GM23338 (cell line): ENCODE measurements around the gene RGP1. TPM values are rescaled to one million over a fixed set of nuclear protein-coding genes. Genes with fewer than 3 reads are reported as not detected.

Experiments
- ATAC-seq: fragments of 200-7000 bp; cut with Tn5 transposase; 3 replicates; pipeline ENCODE4 v1.9.1; 2020
- DNase-seq: peaks from one replicate; pipeline ENCODE4 v3.0.0-alpha.2; 2015; ENCODE audit warnings: low spot score
- H2AFZ ChIP-seq: fragments of 200-600 bp; sonication (generic); 2 replicates; pipeline ENCODE4 v1.8.0; 2016; ENCODE audit warnings: antibody characterized with exemption, mild to moderate bottlenecking, moderate library complexity
- H3F3A ChIP-seq: fragments of 200-600 bp; sonication (generic); replicated peaks from 2 replicates; pipeline ENCODE4 v1.8.0; 2017; ENCODE audit warnings: antibody characterized with exemption, mixed run types, low read depth
- H3K27ac ChIP-seq: fragments of 200-600 bp; sonication (generic); 2 replicates; pipeline ENCODE4 v1.6.1; 2016; ENCODE audit warnings: low read depth
- H3K27me3 ChIP-seq: fragments of 200-600 bp; sonication (generic); 2 replicates; pipeline ENCODE4 v1.8.0; 2016; ENCODE audit warnings: mild to moderate bottlenecking, mixed run types, moderate library complexity; ENCODE audit not compliant: insufficient read depth
- H3K36me3 ChIP-seq: fragments of 200-600 bp; sonication (generic); 2 replicates; pipeline ENCODE4 v1.8.0; 2016; ENCODE audit warnings: mild to moderate bottlenecking; ENCODE audit not compliant: insufficient read depth
- H3K4me1 ChIP-seq: fragments of 200-600 bp; sonication (generic); 2 replicates; pipeline ENCODE4 v1.8.0; 2016; ENCODE audit warnings: mild to moderate bottlenecking, moderate library complexity; ENCODE audit not compliant: insufficient read depth
- H3K4me2 ChIP-seq: fragments of 200-600 bp; sonication (generic); 2 replicates; pipeline ENCODE4 v1.7.1; 2017; ENCODE audit warnings: mixed run types
- H3K4me3 ChIP-seq: fragments of 200-600 bp; sonication (generic); 2 replicates; pipeline ENCODE4 v1.6.1; 2016; ENCODE audit warnings: mixed run types
- H3K79me2 ChIP-seq: fragments of 200-600 bp; sonication (generic); replicated peaks from 2 replicates; pipeline ENCODE4 v1.8.0; 2017; ENCODE audit warnings: mild to moderate bottlenecking; ENCODE audit not compliant: insufficient read depth
- H3K9me2 ChIP-seq: fragments of 200-600 bp; sonication (generic); 2 replicates; pipeline ENCODE4 v1.8.0; 2017; ENCODE audit not compliant: insufficient read depth
- H4K20me1 ChIP-seq: fragments of 200-600 bp; sonication (generic); replicated peaks from 2 replicates; pipeline ENCODE4 v1.8.0; 2017; ENCODE audit warnings: mild to moderate bottlenecking; ENCODE audit not compliant: insufficient read depth
- H3K27ac Mint-ChIP-seq: 2 replicates; pipeline ENCODE4 v1.8.0; 2020; ENCODE audit warnings: inconsistent platforms, mild to moderate bottlenecking, moderate library complexity, mixed read lengths
- H3K27me3 Mint-ChIP-seq: 3 replicates; pipeline ENCODE4 v1.8.0; 2022; ENCODE audit warnings: low read depth, mild to moderate bottlenecking, moderate library complexity, mixed read lengths, inconsistent platforms; ENCODE audit not compliant: insufficient read depth, poor library complexity
- H3K36me3 Mint-ChIP-seq: 3 replicates; pipeline ENCODE4 v1.8.0; 2021; ENCODE audit warnings: low read depth, mild to moderate bottlenecking, inconsistent platforms, moderate library complexity, mixed read lengths
- H3K4me1 Mint-ChIP-seq: 3 replicates; pipeline ENCODE4 v1.8.0; 2020; ENCODE audit warnings: mild to moderate bottlenecking, inconsistent platforms, mixed read lengths
- H3K4me3 Mint-ChIP-seq: 3 replicates; pipeline ENCODE4 v1.8.0; 2021; ENCODE audit warnings: moderate library complexity, mild to moderate bottlenecking, inconsistent platforms, mixed read lengths
- H3K9me3 Mint-ChIP-seq: 3 replicates; pipeline ENCODE4 v1.8.0; 2020; ENCODE audit warnings: moderate library complexity, mild to moderate bottlenecking, inconsistent platforms, mixed read lengths
- ETS1 ChIP-seq: IDR thresholded peaks from 2 replicates; pipeline ENCODE4 v1.6.1; 2016; ENCODE audit warnings: antibody characterized with exemption
- EZH2 ChIP-seq: fragments of 200-600 bp; sonication (generic); IDR thresholded peaks from one replicate; pipeline ENCODE4 v1.8.0; 2017; ENCODE audit warnings: antibody characterized with exemption, mild to moderate bottlenecking, low read depth; ENCODE audit not compliant: unreplicated experiment
- EZH2phosphoT487 ChIP-seq: fragments of 200-600 bp; sonication (generic); IDR thresholded peaks from one replicate; pipeline ENCODE4 v1.8.1; 2018; ENCODE audit warnings: antibody characterized with exemption; ENCODE audit not compliant: unreplicated experiment
- JUNB ChIP-seq: IDR thresholded peaks from one replicate; pipeline ENCODE4 v1.6.1; 2016; ENCODE audit warnings: antibody characterized with exemption; ENCODE audit not compliant: unreplicated experiment
- STAT1 ChIP-seq: IDR thresholded peaks from one replicate; pipeline ENCODE4 v1.6.1; 2016; ENCODE audit warnings: antibody characterized with exemption; ENCODE audit not compliant: unreplicated experiment
- ZNF114 ChIP-seq: fragments of 250-450 bp; sonication (Bioruptor Pico); IDR thresholded peaks from 2 replicates; pipeline ENCODE4 v1.5.0; 2020; ENCODE audit warnings: mild to moderate bottlenecking, moderate library complexity
- ZNF331 ChIP-seq: fragments of 250-450 bp; sonication (Bioruptor Pico); IDR thresholded peaks from 2 replicates; pipeline ENCODE4 v1.5.0; 2020; ENCODE audit warnings: low read depth, mild to moderate bottlenecking, moderate library complexity
- ZNF462 ChIP-seq: fragments of 250-450 bp; sonication (Bioruptor Pico); IDR thresholded peaks from 2 replicates; pipeline ENCODE4 v1.5.0; 2020; ENCODE audit warnings: mild to moderate bottlenecking, moderate library complexity
- polyA plus RNA-seq: library from polyadenylated mRNA; unstranded; fragments of >200 nt; fragmentation: Nextera tagmentation; extraction: Ambion mirVana; gene quantifications from 2 replicates; pipeline ENCODE4 v1.2.1, GENCODE V29; 2016
- total RNA-seq: library from RNA; depleted of rRNA; stranded (reverse); fragments of >200 nt; shearing (Covaris generic); gene quantifications from 2 replicates; pipeline ENCODE4 v1.2.3, GENCODE V29; 2014

The RGP1 gene
- total and polyA plus RNA-seq, 2 experiments from 2014 or later = 2.8 to 16.0 TPM

GRCh38 chr9:35769763-35770162 is 20.7 kb downstream of the RGP1 start:
- H3K36me3 ChIP-seq = no peaks in the 10 kb centered on the region
- 0 out of 2 replicates have a peak, but pooled peaks cover under 1% of the 10 kb centered on the region for H3F3A ChIP-seq
- H3K4me3 Mint-ChIP-seq = no peak overlapping the region
- H3K79me2 ChIP-seq = peaks cover 10% of the 10 kb centered on the region
- H3K27ac Mint-ChIP-seq = no peak overlapping the region
- no peaks in the 10 kb centered on the region for H3K36me3 Mint-ChIP-seq
- TF ChIP-seq EZH2 (no peak), ZNF114 (CRISPR knock-in tag) (no peak), JUNB (no peak), ZNF331 (no peak), ZNF462 (CRISPR knock-in tag) (no peak), STAT1 (no peak), ETS1 (no peak), EZH2phosphoT487 (no peak)
- peaks cover 1% of the 10 kb centered on the region for H3K4me1 Mint-ChIP-seq
- no peak for ATAC-seq
- no peak for DNase-seq
- no peaks in the 10 kb centered on the region for H3K27me3 Mint-ChIP-seq
- no peak overlapping the region for H2AFZ ChIP-seq
- peaks cover 3% of the 10 kb centered on the region; the same call in 1 of the 2 replicates for H4K20me1 ChIP-seq
- H3K9me3 Mint-ChIP-seq = no peaks in the 10 kb centered on the region
- no peaks in the 10 kb centered on the region for H3K9me2 ChIP-seq
- no peak overlapping the region for H3K4me2 ChIP-seq
- H3K27ac ChIP-seq = no peak overlapping the region
- H3K4me3 ChIP-seq = no peak overlapping the region
- H3K27me3 ChIP-seq = no peaks in the 10 kb centered on the region
- H3K4me1 ChIP-seq = no peaks in the 10 kb centered on the region
